Vagina (tissue), 2 donors: ENCODE data around the gene KLHL29.

Experiments used
- CTCF ChIP-seq, 3 experiments: fragments of 450-650 bp in 2 of 3; fragments of 200-600 bp in 1 of 3; sonication (generic) in 1 of 3; IDR thresholded peaks; one replicate each; pipeline ENCODE4 v1.5.1; 2017 to 2019; ENCODE audit warnings: antibody characterized with exemption in 3 of 3, mild to moderate bottlenecking in 2 of 3, moderate library complexity in 2 of 3
- POLR2A ChIP-seq, 2 donors: fragments of 450-650 bp; IDR thresholded peaks; one replicate each; pipeline ENCODE4 v1.6.1; 2017; ENCODE audit warnings: antibody characterized with exemption in 2 of 2, mild to moderate bottlenecking in 2 of 2, moderate library complexity in 2 of 2

- TF ChIP-seq CTCF (IDR thresholded peaks at IDR 0.05) (no peak), POLR2A (IDR thresholded peaks at IDR 0.05) (no peak)
Measured at GRCh38 chr2:23697256-23698075, 312.5 kb downstream of the KLHL29 start.
